RKO (cell line): ENCODE data around the gene MCEE.
"Not testable (repeated sequence)": the region's sequence is repeated elsewhere in the genome, so short reads cannot be mapped to it uniquely, and the experiment has no call there.

Experiments used
- DNase-seq: peaks from one replicate; pipeline ENCODE4 v3.0.0-alpha.2; 2016; ENCODE audit warnings: low spot score

MCEE gene

DNA sequence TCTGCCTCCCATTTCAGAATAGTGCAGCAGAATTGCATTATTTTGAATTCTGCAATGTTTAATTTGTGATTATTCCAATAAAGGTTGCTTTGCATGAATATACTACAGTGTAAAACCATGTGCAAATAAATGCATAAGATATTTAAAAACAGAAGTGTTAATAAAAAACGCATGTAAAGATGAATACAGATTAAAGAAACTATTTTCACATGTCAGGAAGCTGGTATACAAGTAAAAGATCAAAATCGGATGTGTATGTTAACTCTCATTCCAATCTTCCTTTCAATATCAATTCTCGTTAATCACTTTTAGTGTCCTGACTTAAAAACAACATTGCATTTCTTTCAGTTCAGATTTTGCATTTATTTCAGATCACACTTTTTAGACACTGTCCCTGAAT lies 3.1 kb downstream of the MCEE start:
- no peak for DNase-seq

GRCh38 chr2:71125506-71126294 lies 4.3 kb downstream of the MCEE start:
- DNase-seq: no peak

DNA sequence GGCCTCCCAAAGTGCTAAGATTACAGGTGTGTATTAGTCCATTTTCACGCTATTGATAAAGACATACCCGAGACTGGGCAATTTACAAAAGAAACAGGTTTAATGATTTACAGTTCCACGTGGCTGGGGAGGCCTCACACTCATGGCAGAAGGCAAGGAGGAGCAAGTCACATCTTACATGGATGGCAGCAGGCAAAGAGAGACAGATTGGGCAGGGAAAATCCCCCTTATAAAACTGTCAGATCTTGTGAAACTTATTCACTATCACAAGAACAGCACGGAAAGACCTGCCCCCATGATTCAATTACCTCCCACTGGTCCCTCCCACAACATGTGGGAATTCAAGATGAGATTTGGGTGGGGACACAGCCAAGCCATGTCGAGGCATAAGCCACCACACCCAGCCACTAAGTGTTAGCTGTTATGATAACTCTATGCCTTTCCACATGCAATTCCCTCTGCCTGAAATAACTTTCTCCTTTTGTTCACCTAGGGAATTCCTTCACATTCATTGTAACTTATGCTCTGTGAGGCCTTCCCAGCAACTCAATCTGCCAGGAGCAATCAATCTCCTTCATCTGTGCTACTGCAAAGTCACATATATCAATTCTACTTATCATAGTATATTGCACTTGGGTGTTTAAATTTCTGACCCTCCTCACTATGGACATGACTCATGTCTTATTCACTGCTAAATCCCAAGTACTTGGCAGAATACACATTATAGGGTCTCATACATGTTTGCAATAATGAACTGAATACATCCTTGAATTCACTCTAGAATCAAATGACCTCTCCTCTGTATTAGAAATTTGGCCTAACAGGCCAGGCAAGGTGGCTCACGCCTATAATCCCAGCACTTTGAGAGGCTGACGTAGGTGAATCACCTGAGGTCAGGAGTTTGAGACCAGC lies 7.4 kb downstream of the MCEE start:
- DNase-seq: no peak

DNA sequence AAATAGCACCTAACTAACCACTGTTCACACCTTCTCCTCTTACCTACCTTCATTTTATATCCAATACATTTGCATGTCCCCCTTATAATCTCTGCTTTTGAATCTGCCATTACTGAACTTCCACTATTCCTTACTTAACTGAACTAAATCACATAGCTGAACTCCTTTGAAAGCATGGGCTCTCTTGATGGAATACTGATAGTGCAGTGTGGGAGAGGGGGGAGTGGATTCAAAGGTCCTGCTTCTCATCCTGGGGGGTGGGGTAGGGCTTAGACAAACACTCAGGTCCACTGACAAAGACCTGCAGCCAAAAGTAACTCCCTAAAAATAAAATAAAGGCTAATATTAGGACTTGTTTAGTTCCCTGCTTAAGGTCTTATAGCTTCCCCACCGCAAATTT lies 8.6 kb downstream of the MCEE start:
- DNase-seq: no peak

GRCh38 chr2:71120195-71120594 lies 9.8 kb downstream of the MCEE start:
- no peak for DNase-seq

DNA sequence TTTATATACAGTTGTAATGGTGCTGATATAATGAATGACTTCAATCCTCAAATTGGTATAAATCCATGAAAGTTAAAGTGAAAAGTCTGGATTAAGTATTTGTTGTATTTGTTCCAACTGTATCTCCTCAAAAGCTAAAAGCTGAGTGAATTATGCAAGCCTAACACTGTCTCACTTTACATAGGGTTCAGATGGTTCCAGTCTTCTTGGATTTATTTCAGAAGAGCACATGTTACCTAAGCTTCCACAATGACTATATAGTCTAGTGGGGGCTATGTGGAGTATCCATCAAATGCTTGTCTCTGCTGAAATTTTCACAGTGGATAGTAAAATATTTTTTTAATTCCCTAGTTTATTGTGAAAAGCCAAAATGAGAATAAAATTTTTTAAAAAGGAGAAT lies 13.0 kb downstream of the MCEE start:
- DNase-seq: no peak

DNA sequence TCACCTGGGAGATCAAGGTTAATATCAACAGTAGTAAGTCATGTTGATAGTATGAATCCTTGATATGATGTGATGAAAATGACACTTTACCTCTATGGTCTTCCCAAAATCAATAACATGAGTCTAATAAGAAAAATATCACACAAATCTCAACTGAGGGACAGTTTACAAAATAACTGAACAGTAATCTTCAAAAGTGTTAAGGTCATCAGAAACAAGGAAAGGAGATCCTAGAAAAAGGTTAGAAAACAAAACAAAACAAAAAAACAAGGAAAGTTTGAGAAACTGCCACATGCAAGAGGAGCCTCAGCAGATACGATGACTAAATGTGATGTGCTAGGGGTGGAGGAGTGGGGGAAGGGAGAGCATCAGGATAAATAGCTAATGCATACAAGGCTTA lies 16.2 kb downstream of the MCEE start:
- DNase-seq: no peak

DNA sequence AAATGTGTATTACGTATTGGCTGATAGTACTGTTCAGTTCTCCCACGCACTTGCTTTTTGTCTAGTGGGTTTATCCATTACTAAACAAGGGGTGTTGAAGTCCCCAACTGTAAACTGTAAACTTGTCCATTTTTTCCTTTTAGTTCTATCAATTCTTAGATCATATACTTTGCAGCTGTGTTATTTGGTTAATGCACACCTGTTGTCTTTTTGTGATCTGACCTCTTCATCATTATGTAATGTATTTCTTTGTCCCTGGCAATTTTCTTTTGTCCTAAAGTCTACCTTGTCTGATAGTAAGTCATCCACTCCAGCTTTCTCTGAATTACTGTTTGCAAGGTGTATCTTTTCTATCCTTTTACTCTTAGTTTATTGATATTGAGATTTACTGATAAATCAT lies 21.9 kb downstream of the MCEE start:
- no peak for DNase-seq

DNA sequence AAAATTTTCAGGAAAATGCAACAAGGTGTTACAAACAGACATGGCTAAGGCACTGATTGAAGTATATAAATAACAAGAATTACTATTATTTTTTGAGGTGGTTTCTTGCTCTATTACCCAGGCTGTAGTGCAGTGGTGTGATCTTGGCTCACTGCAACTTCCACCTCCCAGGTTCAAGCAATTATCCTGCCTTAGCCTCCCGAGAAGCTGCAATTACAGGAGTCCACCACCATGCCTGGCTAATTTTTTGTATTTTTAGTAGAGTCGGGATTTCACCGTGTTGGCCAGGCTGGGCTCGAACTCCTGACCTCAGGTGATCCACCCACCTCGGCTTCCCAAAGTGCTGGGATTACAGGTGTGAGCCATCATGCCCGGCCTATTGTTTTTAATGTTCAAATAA lies 23.6 kb downstream of the MCEE start:
- DNase-seq: not testable (repeated sequence)

DNA sequence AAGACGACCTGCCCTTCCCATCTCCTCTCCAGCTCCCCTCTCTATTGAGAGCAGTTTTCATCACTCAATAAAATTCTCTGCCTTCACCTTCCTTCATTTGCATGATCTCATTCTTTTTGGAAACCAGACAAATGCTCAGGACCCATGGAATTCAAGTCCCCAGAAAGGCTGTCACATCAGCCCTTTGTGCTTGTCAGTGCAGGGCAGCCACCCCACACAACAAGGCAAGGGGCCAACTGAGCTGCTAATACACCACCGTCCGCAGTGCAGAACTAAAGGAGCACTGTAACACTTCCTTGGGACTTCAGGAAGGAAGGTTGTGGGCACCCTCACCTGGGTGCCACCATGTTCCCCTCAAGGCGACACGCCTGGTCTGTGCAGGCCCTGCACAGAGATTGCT lies 26.2 kb downstream of the MCEE start:
- DNase-seq: no peak

DNA sequence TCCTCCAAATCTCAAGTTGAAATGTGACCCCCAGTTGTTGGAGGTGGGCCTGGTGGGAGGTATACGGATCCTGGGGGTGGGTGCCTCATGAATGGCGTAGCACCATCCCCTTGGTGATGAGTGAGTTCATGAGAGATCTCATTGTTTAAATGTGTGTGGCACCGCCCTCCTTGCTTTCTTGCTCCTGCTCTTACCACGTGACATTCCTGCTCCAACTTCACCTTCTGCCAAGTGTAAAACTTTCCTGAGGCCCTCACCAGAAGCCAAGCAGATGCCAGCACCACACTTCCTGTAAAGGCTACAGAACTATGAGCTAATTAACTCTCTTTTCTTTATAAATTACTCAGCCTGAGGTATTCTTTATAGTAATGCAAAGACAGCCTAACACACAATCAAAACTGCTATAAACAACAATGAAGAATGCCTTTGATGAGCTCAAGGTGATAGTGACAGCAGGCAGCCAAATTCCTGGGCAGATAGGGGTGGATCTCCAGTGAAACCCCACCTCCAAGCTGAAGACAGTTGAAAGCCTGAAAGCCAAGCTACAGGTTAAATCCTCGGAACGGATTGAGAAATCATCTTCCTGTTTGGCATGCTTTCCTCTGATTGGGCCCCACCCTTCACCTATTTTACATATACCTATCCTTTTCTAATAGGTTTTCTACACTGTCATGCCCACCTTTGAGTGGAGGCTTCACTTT lies 26.9 kb downstream of the MCEE start:
- no peak for DNase-seq

- no peak for DNase-seq
These were observed 28.4 kb downstream of the MCEE start for GRCh38 chr2:71101656-71102055.

- DNase-seq: peak; percentile 72
These were observed 29.6 kb downstream of the MCEE start for GRCh38 chr2:71100195-71100964.

DNA sequence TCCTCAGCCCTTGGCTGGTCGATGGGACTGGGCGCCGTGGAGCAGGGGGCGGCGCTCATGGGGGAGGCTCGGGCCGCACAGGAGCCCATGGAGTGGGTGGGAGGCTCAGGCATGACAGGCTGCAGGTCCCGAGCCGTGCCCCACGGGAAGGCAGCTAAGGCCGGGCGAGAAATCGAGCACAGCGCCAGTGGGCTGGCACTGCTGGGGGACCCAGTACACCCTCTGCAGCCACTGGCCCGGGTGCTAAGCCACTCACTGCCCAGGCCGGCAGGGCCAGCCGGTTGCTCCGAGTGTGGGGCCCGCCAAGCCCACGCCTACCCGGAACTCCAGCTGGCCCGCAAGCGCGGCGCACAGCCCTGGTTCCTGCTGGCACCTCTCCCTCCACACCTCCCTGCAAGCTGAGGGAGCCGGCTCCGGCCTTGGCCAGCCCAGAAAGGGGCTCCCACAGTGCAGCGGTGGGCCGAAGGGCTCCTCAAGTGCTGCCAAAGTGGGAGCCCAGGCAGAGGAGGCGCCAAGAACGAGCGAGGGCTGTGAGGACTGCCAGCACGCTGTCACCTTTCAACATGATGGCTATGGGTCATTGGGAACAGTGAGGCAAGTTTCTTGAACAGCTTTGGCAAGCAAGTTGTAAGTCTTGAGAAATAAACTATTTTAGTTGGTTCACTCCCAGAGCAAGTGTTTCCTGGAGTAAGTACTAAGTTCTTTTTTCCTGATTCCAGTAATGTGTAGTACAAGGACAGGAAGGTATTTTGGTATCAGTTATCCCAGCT lies 37.4 kb downstream of the MCEE start:
- not testable (repeated sequence) for DNase-seq

DNA sequence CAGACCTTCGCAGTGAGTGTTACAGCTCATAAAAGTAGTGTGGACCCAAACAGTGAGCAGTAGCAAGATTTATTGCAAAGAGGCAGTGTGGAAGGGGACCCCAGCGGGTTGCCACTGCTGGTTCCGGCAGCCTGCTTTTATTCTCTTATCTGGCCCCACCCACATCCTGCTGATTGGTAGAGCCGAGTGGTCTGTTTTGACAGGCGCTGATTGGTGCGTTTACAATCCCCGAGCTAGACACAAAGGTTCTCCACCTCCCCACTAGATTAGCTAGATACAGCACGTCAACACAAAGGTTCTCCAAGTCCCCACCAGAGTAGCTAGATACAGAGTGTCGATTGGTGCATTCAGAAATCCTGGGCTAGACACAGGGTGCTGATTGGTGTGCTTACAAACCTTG lies 38.2 kb downstream of the MCEE start:
- DNase-seq: not testable (repeated sequence)

DNA sequence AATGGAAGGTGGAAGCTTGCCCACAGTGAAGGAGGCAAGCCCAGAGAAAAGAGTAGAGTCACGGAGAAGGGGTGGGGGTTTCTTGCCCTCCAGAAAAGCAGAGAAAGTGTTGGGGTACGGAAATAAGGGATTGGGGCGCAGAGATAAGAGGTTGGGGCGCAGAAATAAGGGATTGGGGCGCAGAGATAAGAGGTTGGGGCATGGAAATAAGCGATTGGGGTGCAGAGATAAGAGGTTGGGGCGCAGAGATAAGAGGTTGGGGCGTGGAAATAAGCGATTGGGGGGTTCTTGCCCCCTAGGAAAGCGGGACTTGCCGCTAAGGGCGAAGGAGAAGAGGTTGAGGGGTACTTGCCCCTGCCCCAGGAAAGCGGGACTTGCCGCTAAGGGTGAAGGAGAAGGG lies 40.6 kb downstream of the MCEE start:
- DNase-seq: not testable (repeated sequence)

DNA sequence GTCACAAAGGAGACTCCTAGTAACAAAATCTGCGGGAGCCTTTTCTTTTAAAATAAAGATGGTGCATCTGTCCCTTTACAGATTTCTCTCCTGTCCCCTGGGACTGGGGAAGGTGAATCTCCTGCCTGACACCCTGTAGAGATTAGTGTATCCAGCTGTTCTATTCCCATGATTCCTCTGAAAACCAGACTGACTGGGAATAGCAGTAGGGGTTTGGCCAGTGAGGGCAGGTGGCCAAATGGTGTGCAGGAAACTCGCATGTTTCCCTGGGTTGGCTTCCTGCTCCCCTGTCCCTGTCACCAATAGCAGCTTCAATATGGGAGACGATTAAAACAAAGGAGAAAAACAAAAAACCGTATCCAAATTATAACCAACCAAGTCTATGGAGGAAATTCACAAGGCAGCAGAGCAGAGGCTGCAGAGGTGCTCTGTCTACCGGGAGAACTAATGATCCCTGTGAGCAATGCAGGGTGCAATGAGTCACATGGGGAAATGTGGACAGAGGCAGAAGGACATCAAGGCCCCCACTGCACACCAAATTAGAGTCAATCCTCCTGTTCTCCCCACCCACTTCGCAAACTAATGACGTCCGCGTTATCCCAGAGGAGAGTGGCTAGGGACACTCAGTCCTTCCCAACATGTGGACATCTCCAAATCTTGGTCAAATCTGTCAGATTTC lies 44.6 kb downstream of the MCEE start:
- DNase-seq: not testable (repeated sequence)

DNA sequence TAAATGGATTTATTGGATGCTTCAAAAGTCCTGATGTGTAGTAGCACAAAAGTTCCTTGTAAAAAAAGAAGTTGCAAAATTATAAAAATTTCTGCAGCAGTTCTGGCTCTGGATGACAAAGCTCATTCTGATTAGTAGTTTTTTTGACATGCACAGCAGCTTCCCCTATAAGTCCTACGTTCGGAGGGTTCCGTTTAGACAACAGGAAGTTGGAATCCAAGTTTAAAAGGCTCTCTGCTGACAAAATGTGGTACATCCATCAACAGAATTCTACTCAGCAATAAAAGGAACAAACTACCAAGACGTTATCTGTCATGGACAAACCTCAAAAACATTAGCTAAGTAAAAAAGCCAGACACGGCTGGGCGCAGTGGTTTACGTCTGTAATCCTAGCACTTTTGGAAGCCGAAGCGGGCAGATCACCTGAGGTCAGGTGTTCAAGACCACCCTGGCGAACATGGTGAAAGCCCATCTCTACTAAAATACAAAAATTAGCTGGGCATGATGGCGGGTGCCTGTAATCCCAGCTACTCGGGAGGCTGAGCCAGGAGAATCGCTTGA lies 46.2 kb downstream of the MCEE start:
- not testable (repeated sequence) for DNase-seq

GRCh38 chr2:71083297-71083696 lies 46.7 kb downstream of the MCEE start:
- DNase-seq: not testable (repeated sequence)
